ENCODE results near the gene DDX10.
"Not testable (repeated sequence)": the region's sequence is repeated elsewhere in the genome, so short reads cannot be mapped to it uniquely, and the experiment has no call there.

Gene DDX10

DNA sequence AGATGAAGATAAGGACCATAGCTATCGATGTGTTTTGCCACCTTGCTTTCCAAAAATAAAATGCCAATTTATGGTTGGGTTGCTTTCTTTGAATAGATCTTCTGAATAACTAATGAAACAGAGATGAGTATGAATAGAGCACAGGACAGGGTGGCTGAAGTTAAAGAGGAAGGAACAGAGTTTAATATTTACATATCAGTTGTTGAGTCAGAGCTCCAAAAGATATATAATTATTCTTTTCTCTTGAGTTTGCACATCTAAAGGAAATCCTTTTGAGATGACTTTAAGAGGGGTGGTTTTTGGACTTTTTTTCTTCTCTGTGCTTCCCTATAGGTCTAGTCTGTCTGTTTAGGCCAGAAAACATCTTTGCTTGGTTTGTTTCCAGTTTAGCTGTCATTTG lies 115.2 kb downstream of the DDX10 start:
- DNase-seq, result no peak

GRCh38 chr11:108781946-108782345 lies 117.1 kb downstream of the DDX10 start:
- DNase-seq, result no peak

DNA sequence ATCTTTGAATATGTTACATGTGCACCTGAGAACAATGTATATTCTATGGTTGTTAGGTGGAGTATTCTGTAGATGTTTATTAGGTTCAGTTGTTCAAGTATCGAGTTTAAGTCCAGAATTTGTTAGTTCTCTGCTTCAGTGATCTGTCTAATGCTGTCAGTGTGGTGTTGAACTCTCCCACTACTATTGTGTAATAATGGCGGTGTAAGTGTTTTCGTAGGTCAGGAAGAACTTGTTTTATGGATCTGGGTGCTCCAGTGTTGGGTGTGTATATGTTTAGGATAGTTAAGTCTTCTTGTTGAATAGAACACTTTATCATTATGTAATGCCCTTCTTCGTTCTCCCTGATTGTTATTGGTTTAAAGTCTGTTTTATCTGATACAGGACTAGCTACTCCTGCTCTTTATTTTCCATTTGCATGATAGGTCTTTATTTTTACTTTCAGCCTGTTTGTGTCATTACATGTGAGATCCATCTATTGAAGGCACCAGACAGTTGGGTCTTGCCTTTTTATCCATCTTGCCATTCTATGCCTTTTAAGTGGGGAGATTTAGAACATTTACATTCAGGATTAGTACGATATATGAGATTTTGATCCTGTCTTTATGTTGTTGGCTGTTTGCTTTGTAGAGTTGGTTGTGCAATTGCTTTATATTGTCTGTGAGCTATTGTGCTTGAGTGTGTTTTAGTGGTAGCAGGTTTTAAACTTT lies 121.6 kb downstream of the DDX10 start:
- DNase-seq, result no peak

DNA sequence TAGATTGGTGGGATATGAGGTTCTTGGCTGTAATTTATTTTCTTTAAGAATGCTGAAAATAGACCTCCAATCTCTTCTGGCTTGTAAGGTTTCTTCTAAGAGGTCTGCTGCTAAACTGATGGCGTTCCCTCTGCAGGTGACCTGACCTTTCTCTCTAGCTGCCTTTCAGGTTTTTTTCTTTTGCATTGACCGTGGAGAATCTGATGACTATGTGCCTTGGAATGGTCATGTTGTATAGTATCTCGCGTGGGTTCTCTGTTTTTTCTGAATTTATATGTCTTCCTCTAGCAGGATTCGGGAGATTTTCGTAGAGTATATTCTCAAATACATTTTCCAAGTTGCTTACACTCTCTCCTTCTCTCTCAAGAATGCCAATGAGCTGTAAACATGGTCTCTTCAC lies 122.2 kb downstream of the DDX10 start:
- no peak for DNase-seq

- DNase-seq, result no peak
These were observed 123.8 kb downstream of the DDX10 start for GRCh38 chr11:108788565-108789199.

DNA sequence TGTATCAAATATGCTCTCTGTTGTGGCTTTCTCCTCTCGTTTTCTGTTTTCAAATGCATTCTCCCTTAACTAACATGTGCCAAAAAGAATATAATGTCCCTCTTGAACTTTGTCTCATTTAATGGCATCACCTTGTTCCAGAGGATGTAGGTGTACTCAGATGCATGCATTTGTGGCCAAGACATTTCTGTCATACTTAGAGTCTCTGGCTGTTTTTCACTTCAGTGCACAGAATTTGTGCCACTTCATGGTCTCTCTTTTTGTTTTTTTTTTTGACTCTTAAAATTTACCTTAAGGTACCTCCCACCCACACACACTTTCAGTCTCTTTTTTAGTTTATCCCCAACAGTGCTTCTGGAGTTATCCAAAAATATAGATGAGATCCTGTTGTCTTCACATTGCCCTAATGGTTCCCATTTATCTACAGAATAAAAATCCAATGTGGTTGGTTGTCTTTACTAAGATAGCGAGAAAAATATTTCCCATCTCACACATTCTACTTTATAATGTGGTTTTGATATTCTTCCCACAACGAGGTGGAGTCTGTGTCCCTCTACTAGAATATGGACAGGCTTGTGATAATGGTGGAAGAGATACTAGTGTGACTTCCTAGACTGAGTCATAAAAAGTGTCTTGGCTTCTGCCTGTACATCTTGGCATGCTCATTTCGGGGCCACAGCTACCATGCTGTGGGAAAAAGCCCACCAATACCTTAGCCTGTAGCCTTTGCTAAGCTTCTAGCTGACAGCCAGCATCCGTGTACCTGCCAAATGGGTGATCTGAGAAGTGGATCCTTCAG lies 125.8 kb downstream of the DDX10 start:
- no peak for DNase-seq

- no peak for DNase-seq
These were observed 128.3 kb downstream of the DDX10 start for GRCh38 chr11:108793138-108793537.

DNA sequence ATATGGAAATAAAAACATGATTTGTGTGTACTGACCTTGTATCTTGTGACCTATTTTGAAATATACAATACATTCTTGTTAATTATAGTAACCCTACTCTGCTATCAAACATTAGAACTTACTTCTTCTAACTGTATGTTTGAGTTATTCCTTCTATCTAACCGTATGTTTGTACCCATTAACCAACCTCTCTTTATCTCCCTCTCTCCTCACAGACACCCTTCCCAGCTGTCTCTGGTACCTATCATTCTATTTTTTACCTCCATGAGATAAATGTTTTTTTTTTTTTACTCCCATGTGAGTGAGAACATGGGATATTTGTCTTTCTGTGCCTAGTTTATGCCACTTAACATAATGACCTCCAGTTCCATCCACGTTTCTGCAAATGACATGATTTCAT lies 128.7 kb downstream of the DDX10 start:
- DNase-seq, result no peak

- DNase-seq, result no peak
These were observed 131.7 kb downstream of the DDX10 start for GRCh38 chr11:108796551-108796950.

DNA sequence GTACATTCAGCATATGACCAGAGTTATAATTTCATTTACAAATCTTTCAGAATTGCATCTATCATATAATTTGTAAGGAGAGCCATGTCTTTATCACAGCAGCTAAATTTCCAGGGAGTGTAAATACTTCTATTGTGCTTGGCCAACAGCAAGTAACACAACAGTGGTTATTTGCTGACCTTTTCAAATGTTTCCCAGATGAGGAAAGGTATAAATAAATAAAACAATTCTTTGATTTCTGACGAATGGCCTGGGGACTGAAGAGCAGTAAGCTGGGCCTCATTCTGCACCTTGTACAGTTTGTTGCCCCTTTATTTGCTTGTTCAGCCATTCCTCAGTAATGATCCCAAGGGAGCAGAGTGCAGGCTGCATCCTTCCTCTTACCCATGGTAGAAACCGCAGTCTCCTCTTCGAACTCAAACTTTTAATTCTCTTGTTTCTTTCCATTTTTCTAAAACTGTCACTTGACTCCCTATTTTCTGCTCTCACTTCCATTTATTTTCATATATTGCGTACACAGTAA lies 132.8 kb downstream of the DDX10 start:
- DNase-seq, result no peak

- DNase-seq, result no peak
These were observed 137.6 kb downstream of the DDX10 start for GRCh38 chr11:108802492-108802891.

- DNase-seq, result no peak
These were observed 138.9 kb downstream of the DDX10 start for GRCh38 chr11:108803776-108804175.

GRCh38 chr11:108804511-108804910 lies 139.6 kb downstream of the DDX10 start:
- no peak for DNase-seq

DNA sequence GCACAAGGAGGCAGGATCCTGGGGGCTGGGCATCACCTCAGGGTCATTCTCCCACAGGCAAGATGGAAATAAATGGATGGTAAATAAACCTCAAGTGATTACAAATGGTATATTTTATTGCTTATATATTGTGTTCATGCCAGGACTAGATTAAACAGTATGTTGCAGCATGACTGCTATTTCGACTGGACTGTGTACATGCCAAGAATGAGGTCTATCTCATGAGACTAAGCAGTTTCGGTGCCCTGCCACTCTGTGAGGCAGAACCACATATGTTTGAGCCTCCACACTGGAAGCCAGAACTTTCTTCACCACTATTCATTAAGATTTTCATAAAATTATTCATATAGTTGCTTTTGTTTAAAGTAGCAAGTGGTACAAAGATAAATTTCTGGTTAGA lies 140.2 kb downstream of the DDX10 start:
- DNase-seq, result no peak

- no peak for DNase-seq
These were observed 142.4 kb downstream of the DDX10 start for GRCh38 chr11:108807262-108807661.

GRCh38 chr11:108813086-108813485 lies 148.2 kb downstream of the DDX10 start:
- DNase-seq, result no peak

DNA sequence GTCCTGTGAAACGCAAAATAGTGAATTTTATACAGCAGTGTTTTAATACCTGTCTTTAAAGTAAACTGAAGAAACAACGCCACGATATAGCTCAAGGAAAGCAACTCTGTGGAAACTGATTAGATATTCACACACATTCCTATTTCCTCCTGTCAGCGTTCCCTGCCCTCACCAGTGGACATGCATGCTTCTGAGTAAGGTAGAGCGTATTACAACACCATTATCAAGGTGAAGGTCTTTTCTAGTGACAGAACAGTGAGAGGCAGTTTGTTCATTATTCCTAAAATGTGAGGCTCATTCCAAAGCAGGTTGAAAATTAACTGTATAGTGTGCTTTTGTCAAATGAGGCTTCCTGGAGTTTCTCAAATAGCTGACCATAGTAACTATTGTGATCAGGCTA lies 153.1 kb downstream of the DDX10 start:
- DNase-seq, result no peak

GRCh38 chr11:108818971-108819370 lies 154.1 kb downstream of the DDX10 start:
- no peak for DNase-seq

DNA sequence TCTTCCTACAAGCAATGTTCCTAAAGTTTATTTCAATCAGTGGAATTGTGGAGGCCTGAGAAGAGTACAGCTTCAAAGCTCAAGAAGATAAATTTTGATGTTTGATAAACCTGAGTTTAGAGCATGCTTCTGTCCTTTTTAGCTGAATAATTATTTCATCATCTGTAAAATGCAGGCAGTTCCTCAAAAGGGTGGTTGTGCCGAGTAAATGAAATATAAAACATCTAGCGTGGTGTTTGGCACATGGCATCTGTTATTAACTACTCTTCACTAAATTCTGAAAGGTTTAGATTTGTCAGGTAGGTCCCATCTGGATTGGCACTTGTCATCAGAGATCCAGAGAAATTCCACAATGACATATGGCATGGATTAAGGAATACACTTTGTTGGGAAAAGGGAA lies 155.1 kb downstream of the DDX10 start:
- DNase-seq, result no peak

DNA sequence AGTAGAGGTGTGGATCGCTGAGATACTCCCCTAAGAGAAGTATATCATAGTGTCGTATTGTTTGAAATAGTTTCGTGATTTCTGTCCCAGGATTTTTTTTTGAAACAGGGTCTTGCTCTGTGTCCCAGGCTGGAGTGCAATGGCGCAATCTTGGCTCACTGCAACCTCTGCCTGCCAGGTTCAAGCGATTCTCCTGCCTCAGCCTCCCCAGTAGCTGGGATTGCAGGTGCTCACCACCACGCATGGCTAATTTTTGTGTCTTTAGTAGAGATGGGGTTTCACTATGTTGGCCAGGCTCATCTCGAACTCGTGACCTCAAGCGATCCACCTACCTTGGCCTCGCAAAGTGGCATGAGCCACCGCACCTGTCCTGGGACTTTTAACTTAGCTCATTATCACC lies 159.1 kb downstream of the DDX10 start:
- not testable (repeated sequence) for DNase-seq

- DNase-seq, result no peak
These were observed 159.7 kb downstream of the DDX10 start for GRCh38 chr11:108824545-108824944.

DNA sequence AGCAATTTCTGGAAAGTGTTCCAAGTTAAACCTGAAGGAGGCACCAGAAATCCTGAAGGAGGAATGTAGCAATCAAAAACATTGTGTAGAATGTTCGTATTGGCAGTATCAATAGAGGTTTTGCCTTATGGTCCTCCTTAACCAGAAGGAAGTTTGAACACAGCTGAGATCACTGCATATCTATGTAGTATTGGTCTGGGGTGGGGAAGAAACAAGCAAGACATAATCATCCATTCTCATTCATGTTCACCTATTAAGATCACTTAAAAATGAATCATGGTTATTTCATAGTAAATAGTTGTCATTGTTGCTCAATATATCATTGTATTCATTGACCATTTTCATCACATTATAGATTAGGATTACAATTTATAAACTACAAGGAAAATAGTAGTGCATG lies 160.5 kb downstream of the DDX10 start:
- DNase-seq, result no peak

GRCh38 chr11:108826136-108826535 lies 161.3 kb downstream of the DDX10 start:
- no peak for DNase-seq

DNA sequence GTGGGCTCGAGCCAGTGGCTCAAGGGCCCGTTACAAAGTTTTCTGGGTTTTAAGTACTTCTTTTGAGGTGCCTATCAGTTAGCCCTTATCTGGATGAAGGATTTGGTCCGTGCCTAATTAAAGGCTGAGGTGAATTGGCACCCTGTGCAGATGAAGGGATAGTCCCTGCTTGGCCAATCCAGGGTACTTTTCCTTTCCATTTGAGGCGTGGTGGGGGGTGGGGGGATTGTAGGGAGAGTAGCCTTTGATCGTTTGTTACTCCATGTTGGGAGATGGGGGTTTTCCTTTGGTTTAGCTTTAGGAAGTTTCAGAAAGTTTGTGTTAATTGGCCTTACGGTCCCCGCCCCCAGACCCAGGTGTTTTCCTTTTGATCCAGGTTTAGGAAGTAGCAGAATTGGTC lies 170.8 kb downstream of the DDX10 start:
- no peak for DNase-seq

Data from stimulated activated naive CD4-positive, alpha-beta T cell treated with Interleukin-2 at 50 U/mL for 16 hours (primary cell).